ENCODE results near the gene DLST. TPM values are rescaled to one million over a fixed set of nuclear protein-coding genes. Genes with fewer than 3 reads are reported as not detected.

DLST gene
- total and polyA plus RNA-seq, 8 donors = 25.1 to 125 (median 76.1) TPM

- Histone ChIP-seq H3K27me3 (peaks cover 0 to 7% (median 0%) of the 10 kb centered on the region in 3 donors), H3K4me3 (no peak overlapping the region), H3K36me3 (no peaks in the 10 kb centered on the region), H3K27ac (no peak overlapping the region), H3K4me1 (peaks cover 0 to 4% (median 0%) of the 10 kb centered on the region in 4 donors), H3K9me3 (no peaks in the 10 kb centered on the region)
- TF ChIP-seq POLR2A (IDR thresholded peaks at IDR 0.05) (no peak), POLR2AphosphoS5 (IDR thresholded peaks at IDR 0.05) (no peak), EP300 (IDR thresholded peaks at IDR 0.05) (no peak), CTCF (IDR thresholded peaks at IDR 0.05) (no peak)
- 73 to 87% (median 79%) methylated on average over 3 of the region's 3 CpGs for WGBS, 5 donors
- intact Hi-C loops (cut with DNase I; ENCODE audit: low total_unique reads) = no loop called here
- no peak for DNase-seq
These were observed 14.9 kb upstream of the DLST start for GRCh38 chr14:74866708-74867389.

- TF ChIP-seq POLR2A (IDR thresholded peaks at IDR 0.05) = no peak
- TF ChIP-seq CTCF (IDR thresholded peaks at IDR 0.05) = no peak
- TF ChIP-seq EP300 (IDR thresholded peaks at IDR 0.05) = no peak
- TF ChIP-seq POLR2AphosphoS5 (IDR thresholded peaks at IDR 0.05) = no peak
- no peak overlapping the region for H3K27ac ChIP-seq
- H3K27me3 ChIP-seq = peaks cover 0 to 7% (median 0%) of the 10 kb centered on the region in 3 donors
- intact Hi-C loops (cut with DNase I; ENCODE audit: low total_unique reads) = no loop called here
- 29 to 40% (median 34%) methylated on average over 5 of the region's 5 CpGs for WGBS, 5 donors
- no peak overlapping the region for H3K4me3 ChIP-seq
- H3K4me1 ChIP-seq = peaks cover 0 to 4% (median 0%) of the 10 kb centered on the region in 4 donors
- peak in 1 of 2 donors; percentile 66 for DNase-seq
- H3K36me3 ChIP-seq = no peaks in the 10 kb centered on the region
- H3K9me3 ChIP-seq = no peaks in the 10 kb centered on the region
These were observed 14.0 kb upstream of the DLST start for GRCh38 chr14:74867673-74868072.

DNA sequence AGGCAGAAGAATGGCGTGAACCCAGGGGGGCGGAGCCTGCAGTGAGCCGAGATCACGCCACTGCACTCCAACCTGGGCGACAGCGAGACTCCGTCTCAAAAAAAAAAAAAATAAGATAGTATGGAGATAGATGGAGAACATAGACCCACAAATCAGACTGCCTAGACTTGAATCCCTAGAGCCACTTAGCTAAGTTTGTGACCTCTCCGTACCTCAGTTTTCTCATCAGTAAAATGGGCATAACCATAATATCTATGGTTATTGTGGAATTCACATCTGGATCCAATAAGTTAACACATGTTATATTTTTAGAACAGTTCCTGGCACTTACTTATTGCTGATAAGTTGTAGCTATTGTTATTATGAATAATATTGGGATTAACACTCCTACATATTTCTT lies 13.0 kb upstream of the DLST start:
- no peaks in the 10 kb centered on the region for H3K9me3 ChIP-seq
- peaks cover 0 to 4% (median 0%) of the 10 kb centered on the region in 4 donors for H3K4me1 ChIP-seq
- H3K36me3 ChIP-seq = no peaks in the 10 kb centered on the region
- H3K4me3 ChIP-seq = no peak overlapping the region
- intact Hi-C loops (cut with DNase I; ENCODE audit: low total_unique reads) = no loop called here
- TF ChIP-seq POLR2AphosphoS5 (IDR thresholded peaks at IDR 0.05) (no peak), CTCF (IDR thresholded peaks at IDR 0.05) (no peak), EP300 (IDR thresholded peaks at IDR 0.05) (no peak), POLR2A (IDR thresholded peaks at IDR 0.05) (no peak)
- no peaks in the 10 kb centered on the region for H3K27me3 ChIP-seq
- no peak for DNase-seq
- WGBS, 5 donors = 83 to 92% (median 90%) methylated on average over 8 of the region's 8 CpGs
- H3K27ac ChIP-seq = no peak overlapping the region

- Histone ChIP-seq H3K4me3 (no peak overlapping the region), H3K9me3 (no peaks in the 10 kb centered on the region), H3K4me1 (peaks cover 0 to 13% (median 0%) of the 10 kb centered on the region in 4 donors), H3K27me3 (no peaks in the 10 kb centered on the region), H3K36me3 (no peaks in the 10 kb centered on the region), H3K27ac (no peak overlapping the region)
- DNase-seq = no peak
- TF ChIP-seq EP300 (IDR thresholded peaks at IDR 0.05) = no peak
- 66 to 79% (median 71%) methylated on average over 4 of the region's 4 CpGs for WGBS, 5 donors
- intact Hi-C loops (cut with DNase I; ENCODE audit: low total_unique reads) = no loop called here
These were observed 9.9 kb upstream of the DLST start for GRCh38 chr14:74871819-74872218.

DNA sequence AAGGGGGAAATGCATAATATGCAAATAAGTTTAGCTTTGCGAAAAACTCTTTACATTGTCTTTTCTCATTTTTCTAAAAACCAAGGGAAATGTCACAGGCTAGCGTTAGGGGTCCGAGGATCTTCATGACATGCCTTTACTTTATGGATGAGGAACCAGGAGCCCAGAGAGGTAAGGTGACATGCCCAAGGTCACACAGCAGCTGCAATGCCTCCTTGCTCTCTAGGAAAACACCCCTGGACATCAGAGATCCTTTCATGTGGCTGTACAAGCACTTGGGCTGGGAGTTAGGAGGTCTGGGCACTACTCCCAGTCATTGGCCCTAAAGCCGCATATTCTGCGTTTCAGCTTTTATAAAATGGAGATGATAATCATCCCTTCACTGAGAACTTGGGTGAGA lies 6.5 kb upstream of the DLST start:
- no peak overlapping the region for H3K4me3 ChIP-seq
- H3K4me1 ChIP-seq = peaks cover 0 to 24% (median 9%) of the 10 kb centered on the region in 4 donors
- no peak for DNase-seq
- no peaks in the 10 kb centered on the region for H3K9me3 ChIP-seq
- TF ChIP-seq CTCF (IDR thresholded peaks at IDR 0.05) = no peak
- no peak for TF ChIP-seq POLR2A (IDR thresholded peaks at IDR 0.05)
- TF ChIP-seq EP300 (IDR thresholded peaks at IDR 0.05) = no peak
- no peak for TF ChIP-seq POLR2AphosphoS5 (IDR thresholded peaks at IDR 0.05)
- no peak overlapping the region for H3K27ac ChIP-seq
- no peaks in the 10 kb centered on the region for H3K36me3 ChIP-seq
- 90 to 96% (median 94%) methylated on average over 5 of the region's 5 CpGs for WGBS, 5 donors
- intact Hi-C loops (cut with DNase I; ENCODE audit: low total_unique reads) = no loop called here
- no peaks in the 10 kb centered on the region for H3K27me3 ChIP-seq

Measured in stomach (tissue), 9 donors.